NCI-H1930 (cell line): ENCODE measurements around the gene GNAI1.

Experiments
- DNase-seq, 2 experiments: peaks; one replicate each; lab custom pipeline; 2025; lab: John Stamatoyannopoulos, UW

The GNAI1 gene

GRCh38 chr7:80253237-80253636 is 118.6 kb downstream of the GNAI1 start:
- DNase-seq: no peak

GRCh38 chr7:80253653-80254052 is 119.0 kb downstream of the GNAI1 start:
- no peak for DNase-seq

GRCh38 chr7:80255656-80256055 is 121.0 kb downstream of the GNAI1 start:
- DNase-seq: no peak

GRCh38 chr7:80257756-80258155 is 123.1 kb downstream of the GNAI1 start:
- DNase-seq: no peak

GRCh38 chr7:80260606-80261005 is 126.0 kb downstream of the GNAI1 start:
- no peak for DNase-seq

GRCh38 chr7:80263333-80263732 is 128.7 kb downstream of the GNAI1 start:
- no peak for DNase-seq

GRCh38 chr7:80263821-80264220 is 129.2 kb downstream of the GNAI1 start:
- no peak for DNase-seq

GRCh38 chr7:80264769-80265495 is 130.3 kb downstream of the GNAI1 start:
- DNase-seq: no peak

- DNase-seq: no peak
Observed at GRCh38 chr7:80272560-80273239, 138.1 kb downstream of the GNAI1 start.

- DNase-seq: no peak
Observed at GRCh38 chr7:80273327-80273726, 138.7 kb downstream of the GNAI1 start.

GRCh38 chr7:80275192-80275605 is 140.6 kb downstream of the GNAI1 start:
- no peak for DNase-seq
